ENCODE results near the gene ECPAS. TPM values are rescaled to one million over a fixed set of nuclear protein-coding genes. Genes with fewer than 3 reads are reported as not detected.

ECPAS gene
- total RNA-seq, 2 experiments from 2014 or later, result 66.0 to 68.1 TPM

DNA sequence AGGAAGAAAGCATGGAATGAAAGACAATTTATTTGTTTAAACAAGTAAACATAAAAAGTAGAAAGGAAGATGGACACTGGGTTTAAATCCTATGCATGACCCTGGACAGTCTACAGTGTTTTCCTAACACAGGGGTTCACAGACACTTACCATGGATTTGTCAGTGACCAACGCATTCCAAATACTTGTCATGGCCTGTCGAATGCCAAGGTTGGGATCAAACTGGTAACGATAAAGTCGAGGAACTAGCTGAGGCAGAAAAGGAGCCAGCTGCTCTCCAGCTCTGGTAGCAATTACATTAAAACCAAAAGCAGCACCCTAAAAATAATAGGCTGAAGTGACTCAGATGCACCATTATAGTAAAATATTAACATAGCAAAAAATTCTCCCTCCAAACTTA lies 94.8 kb downstream of the ECPAS start:
- H3K27ac Mint-ChIP-seq, result no peak overlapping the region
- H3K36me3 Mint-ChIP-seq (ENCODE audit: low read depth), result peaks cover 32% of the 10 kb centered on the region
- POLR2A ChIA-PET, result no interaction called here

GRCh38 chr9:111386386-111386785 lies 97.8 kb downstream of the ECPAS start:
- Mint-ChIP-seq H3K27me3 (no peaks in the 10 kb centered on the region), H3K4me3 (no peak overlapping the region), H3K27ac (no peak overlapping the region), H3K9me3 (no peaks in the 10 kb centered on the region), H3K4me1 (no peaks in the 10 kb centered on the region), H3K36me3 (ENCODE audit: low read depth) (peaks cover 21% of the 10 kb centered on the region)
- ChIA-PET POLR2A (no interaction called here), CTCF (no interaction called here)
- no peak for DNase-seq

More for the DNA sequence above, 94.8 kb downstream of the ECPAS start:
- H3K9me3 Mint-ChIP-seq, result no peaks in the 10 kb centered on the region
- H3K4me3 Mint-ChIP-seq, result no peak overlapping the region
- CTCF ChIA-PET, result no interaction called here
- no peaks in the 10 kb centered on the region for H3K27me3 Mint-ChIP-seq
- no peak for DNase-seq
- H3K4me1 Mint-ChIP-seq, result peaks cover under 1% of the 10 kb centered on the region

- H3K36me3 Mint-ChIP-seq (ENCODE audit: low read depth), result peaks cover 55% of the 10 kb centered on the region
- DNase-seq, result no peak
Observed at GRCh38 chr9:111381006-111381405, 103.2 kb downstream of the ECPAS start.

DNA sequence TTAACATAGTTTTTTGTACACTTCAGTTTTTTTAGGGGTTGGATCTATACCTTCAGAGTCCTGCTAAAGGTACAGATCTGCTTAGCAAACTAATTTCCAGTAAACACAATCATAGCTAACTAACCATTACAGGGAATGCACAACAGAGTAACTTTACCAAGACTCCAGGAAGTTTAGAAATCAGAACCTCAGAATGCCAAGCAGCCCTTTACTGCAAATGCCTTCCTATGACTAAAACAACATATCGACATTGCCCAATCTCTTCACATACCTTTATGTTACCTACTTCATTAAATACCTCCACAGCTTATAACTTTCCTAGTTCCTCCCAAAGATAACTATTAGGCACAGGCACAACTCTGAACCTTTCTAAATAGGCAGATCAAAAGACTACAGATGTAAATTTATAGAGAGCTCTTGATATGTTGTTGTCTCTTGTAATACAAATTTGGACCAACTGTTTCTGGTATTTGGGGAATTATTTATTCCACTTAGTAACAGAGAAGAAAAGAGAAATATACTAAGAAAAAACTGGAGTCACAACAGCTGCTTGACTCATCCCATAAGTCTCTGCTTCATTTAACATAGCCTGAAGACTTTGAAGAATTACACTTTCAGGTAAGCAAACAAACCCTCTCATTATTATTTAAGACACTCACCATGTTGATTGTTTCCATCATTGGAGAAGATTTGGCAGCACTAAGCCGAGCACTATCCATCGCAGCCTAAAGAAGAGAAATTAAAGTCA lies 108.2 kb downstream of the ECPAS start:
- no peaks in the 10 kb centered on the region for H3K4me1 Mint-ChIP-seq
- ChIA-PET CTCF (interaction anchor here (0.9 kb wide), 1 partner anchor 22 kb away, joined by 3 read pairs; no protein-coding TSS in a partner anchor), POLR2A (no interaction called here)
- no peak overlapping the region for H3K27ac Mint-ChIP-seq
- no peaks in the 10 kb centered on the region for H3K9me3 Mint-ChIP-seq
- H3K4me3 Mint-ChIP-seq, result no peak overlapping the region
- peaks cover 68% of the 10 kb centered on the region for H3K36me3 Mint-ChIP-seq (ENCODE audit: low read depth)
- no peaks in the 10 kb centered on the region for H3K27me3 Mint-ChIP-seq
- DNase-seq, result no peak

More at GRCh38 chr9:111381006-111381405, 103.2 kb downstream of the ECPAS start:
- Mint-ChIP-seq H3K27me3 (no peaks in the 10 kb centered on the region), H3K4me1 (no peaks in the 10 kb centered on the region), H3K4me3 (no peak overlapping the region), H3K27ac (no peak overlapping the region), H3K9me3 (no peaks in the 10 kb centered on the region)
- ChIA-PET POLR2A (no interaction called here), CTCF (no interaction called here)

DNA sequence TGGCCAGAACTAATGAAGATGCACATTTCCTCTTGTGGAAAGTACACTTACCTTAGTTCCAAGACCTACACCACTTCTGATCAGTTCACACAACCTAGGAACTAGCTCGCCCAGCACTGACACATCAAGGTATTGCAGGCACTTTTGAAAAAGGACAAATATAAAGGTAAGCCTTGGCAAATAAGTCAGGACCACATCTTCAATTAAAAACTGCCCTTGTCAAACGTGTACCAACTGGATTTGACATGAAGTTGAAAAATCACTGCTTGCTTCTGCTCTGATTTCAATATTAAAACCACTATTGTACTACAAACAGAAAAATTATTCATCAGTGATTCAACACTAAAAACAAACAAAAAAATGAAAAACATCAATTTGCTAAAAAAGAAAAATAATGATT lies 109.1 kb downstream of the ECPAS start:
- no peaks in the 10 kb centered on the region for H3K4me1 Mint-ChIP-seq
- POLR2A ChIA-PET, result no interaction called here
- H3K36me3 Mint-ChIP-seq (ENCODE audit: low read depth), result peaks cover 70% of the 10 kb centered on the region
- no peak overlapping the region for H3K4me3 Mint-ChIP-seq
- no peaks in the 10 kb centered on the region for H3K9me3 Mint-ChIP-seq
- DNase-seq, result no peak
- H3K27ac Mint-ChIP-seq, result no peak overlapping the region
- no peaks in the 10 kb centered on the region for H3K27me3 Mint-ChIP-seq
- CTCF ChIA-PET, result interaction anchor here (0.9 kb wide), 1 partner anchor 23 kb away, joined by 3 read pairs; no protein-coding TSS in a partner anchor

- Mint-ChIP-seq H3K4me3 (no peak overlapping the region), H3K36me3 (ENCODE audit: low read depth) (peaks cover 78% of the 10 kb centered on the region), H3K27ac (no peak overlapping the region), H3K27me3 (no peaks in the 10 kb centered on the region), H3K4me1 (no peaks in the 10 kb centered on the region), H3K9me3 (no peaks in the 10 kb centered on the region)
- CTCF ChIA-PET, result no interaction called here
- POLR2A ChIA-PET, result no interaction called here
- no peak for DNase-seq
Observed at GRCh38 chr9:111372297-111372696, 111.9 kb downstream of the ECPAS start.

- POLR2A ChIA-PET, result no interaction called here
- Mint-ChIP-seq H3K9me3 (no peaks in the 10 kb centered on the region), H3K27ac (no peak overlapping the region), H3K27me3 (no peaks in the 10 kb centered on the region), H3K36me3 (ENCODE audit: low read depth) (peaks cover 78% of the 10 kb centered on the region), H3K4me1 (no peaks in the 10 kb centered on the region), H3K4me3 (no peak overlapping the region)
- CTCF ChIA-PET, result no interaction called here
- no peak for DNase-seq
Observed at GRCh38 chr9:111366978-111367377, 117.2 kb downstream of the ECPAS start.

GRCh38 chr9:111362526-111362925 lies 121.7 kb downstream of the ECPAS start:
- H3K27me3 Mint-ChIP-seq, result no peaks in the 10 kb centered on the region
- H3K27ac Mint-ChIP-seq, result no peak overlapping the region
- no peaks in the 10 kb centered on the region for H3K9me3 Mint-ChIP-seq
- ChIA-PET CTCF (no interaction called here), POLR2A (no interaction called here)
- DNase-seq, result no peak
- H3K36me3 Mint-ChIP-seq (ENCODE audit: low read depth), result peaks cover 57% of the 10 kb centered on the region
- no peak overlapping the region for H3K4me3 Mint-ChIP-seq
- H3K4me1 Mint-ChIP-seq, result no peaks in the 10 kb centered on the region

DNA sequence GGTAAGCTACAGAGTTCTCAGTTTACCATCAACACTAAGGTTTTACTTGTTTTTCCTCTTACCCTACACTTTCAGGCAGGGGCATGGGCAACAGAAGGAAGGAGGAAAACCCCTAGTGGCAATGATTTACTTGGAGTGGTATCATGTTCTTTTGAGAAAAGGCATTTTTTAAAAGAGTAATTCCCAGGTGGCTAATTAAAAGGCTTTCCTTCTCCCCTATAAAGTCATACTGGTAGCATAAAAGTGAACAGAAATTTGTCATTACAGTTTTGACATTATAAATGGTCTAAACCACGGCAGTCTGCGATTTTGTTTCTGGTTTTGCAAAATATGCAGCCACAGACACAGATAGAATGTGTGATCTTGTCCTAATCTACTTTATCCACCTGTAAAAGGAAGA lies 123.3 kb downstream of the ECPAS start:
- Mint-ChIP-seq H3K4me3 (no peak overlapping the region), H3K27ac (no peak overlapping the region), H3K4me1 (peaks cover 4% of the 10 kb centered on the region), H3K9me3 (peaks cover under 1% of the 10 kb centered on the region), H3K36me3 (ENCODE audit: low read depth) (peaks cover 49% of the 10 kb centered on the region), H3K27me3 (no peaks in the 10 kb centered on the region)
- CTCF ChIA-PET, result no interaction called here
- POLR2A ChIA-PET, result no interaction called here
- no peak for DNase-seq

GRCh38 chr9:111356481-111357244 lies 127.5 kb downstream of the ECPAS start:
- Mint-ChIP-seq H3K9me3 (peaks cover 2% of the 10 kb centered on the region), H3K4me3 (no peak overlapping the region), H3K4me1 (peaks cover 14% of the 10 kb centered on the region), H3K27ac (no peak overlapping the region), H3K27me3 (peaks cover 6% of the 10 kb centered on the region), H3K36me3 (ENCODE audit: low read depth) (peaks cover 17% of the 10 kb centered on the region)
- POLR2A ChIA-PET, result no interaction called here
- CTCF ChIA-PET, result interaction anchor here (0.6 kb wide), 1 partner anchor 36 kb away, joined by 3 read pairs; no protein-coding TSS in a partner anchor
- no peak for DNase-seq

GRCh38 chr9:111352545-111352944 lies 131.6 kb downstream of the ECPAS start:
- H3K4me3 Mint-ChIP-seq, result no peak overlapping the region
- no peak for DNase-seq

DNA sequence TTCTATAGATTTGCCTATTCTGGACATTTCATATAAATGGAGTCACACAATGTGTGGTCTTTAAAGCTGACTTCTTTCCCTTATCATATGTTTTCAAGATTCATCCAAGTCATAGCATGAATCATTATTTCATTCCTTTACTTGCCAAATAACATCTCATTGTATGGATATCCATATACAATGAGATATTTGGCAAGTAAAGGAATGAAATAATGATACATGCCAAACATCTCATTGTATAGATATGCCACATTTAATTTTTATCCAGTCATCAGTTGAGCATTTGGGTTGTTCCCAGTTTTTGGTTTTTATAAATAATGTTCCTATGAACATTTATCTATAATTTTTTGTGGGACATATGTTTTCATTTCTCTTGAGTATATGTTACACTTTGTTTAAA lies 133.6 kb downstream of the ECPAS start:
- Mint-ChIP-seq H3K27me3 (peaks cover 17% of the 10 kb centered on the region), H3K27ac (no peak overlapping the region), H3K4me1 (peaks cover 9% of the 10 kb centered on the region), H3K4me3 (no peak overlapping the region), H3K36me3 (ENCODE audit: low read depth) (no peaks in the 10 kb centered on the region), H3K9me3 (no peaks in the 10 kb centered on the region)
- CTCF ChIA-PET, result no interaction called here
- DNase-seq, result no peak
- POLR2A ChIA-PET, result no interaction called here

More at GRCh38 chr9:111352545-111352944, 131.6 kb downstream of the ECPAS start:
- peaks cover 14% of the 10 kb centered on the region for H3K4me1 Mint-ChIP-seq
- peaks cover 14% of the 10 kb centered on the region for H3K27me3 Mint-ChIP-seq
- peaks cover 3% of the 10 kb centered on the region for H3K36me3 Mint-ChIP-seq (ENCODE audit: low read depth)
- no peak overlapping the region for H3K27ac Mint-ChIP-seq
- ChIA-PET POLR2A (no interaction called here), CTCF (interaction anchor here (0.9 kb wide), 1 partner anchor 269 kb away, joined by 3 read pairs; no protein-coding TSS in a partner anchor)
- peaks cover 2% of the 10 kb centered on the region for H3K9me3 Mint-ChIP-seq

DNA sequence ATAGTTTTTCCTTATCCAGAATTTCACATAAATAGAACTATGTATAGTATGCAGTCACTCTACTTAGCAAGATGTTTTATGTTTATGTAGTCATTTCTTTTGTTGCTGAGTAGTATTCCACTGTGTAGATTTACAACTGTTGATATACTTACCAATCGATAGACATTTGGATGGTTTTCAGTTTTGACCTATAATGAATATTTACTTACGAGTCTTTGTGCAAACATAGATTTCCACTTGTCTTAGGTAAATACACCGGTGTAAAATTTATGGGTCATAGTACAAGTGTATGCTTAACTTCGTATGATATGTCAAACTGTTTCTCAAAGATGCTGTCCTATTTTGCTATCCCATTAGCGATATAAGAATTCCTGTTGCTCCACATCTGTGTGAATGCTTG lies 134.4 kb downstream of the ECPAS start:
- H3K4me1 Mint-ChIP-seq, result peaks cover 9% of the 10 kb centered on the region
- H3K9me3 Mint-ChIP-seq, result no peaks in the 10 kb centered on the region
- H3K4me3 Mint-ChIP-seq, result no peak overlapping the region
- no peaks in the 10 kb centered on the region for H3K36me3 Mint-ChIP-seq (ENCODE audit: low read depth)
- CTCF ChIA-PET, result no interaction called here
- H3K27ac Mint-ChIP-seq, result no peak overlapping the region
- POLR2A ChIA-PET, result no interaction called here
- DNase-seq, result no peak
- H3K27me3 Mint-ChIP-seq, result peaks cover 17% of the 10 kb centered on the region

Measured in activated CD4-positive, alpha-beta memory T cell treated with anti-CD3 and anti-CD28 coated beads, Interleukin-2, amount 10 ng/mL, durations not matched to agents 7 days and 5 days (primary cell).